Measurements from ENCODE around the gene GMPPA. TPM values are rescaled to one million over a fixed set of nuclear protein-coding genes. Genes with fewer than 3 reads are reported as not detected.

The GMPPA gene
- total RNA-seq, 1 donor from 2014 or later: 23.2 TPM

DNA sequence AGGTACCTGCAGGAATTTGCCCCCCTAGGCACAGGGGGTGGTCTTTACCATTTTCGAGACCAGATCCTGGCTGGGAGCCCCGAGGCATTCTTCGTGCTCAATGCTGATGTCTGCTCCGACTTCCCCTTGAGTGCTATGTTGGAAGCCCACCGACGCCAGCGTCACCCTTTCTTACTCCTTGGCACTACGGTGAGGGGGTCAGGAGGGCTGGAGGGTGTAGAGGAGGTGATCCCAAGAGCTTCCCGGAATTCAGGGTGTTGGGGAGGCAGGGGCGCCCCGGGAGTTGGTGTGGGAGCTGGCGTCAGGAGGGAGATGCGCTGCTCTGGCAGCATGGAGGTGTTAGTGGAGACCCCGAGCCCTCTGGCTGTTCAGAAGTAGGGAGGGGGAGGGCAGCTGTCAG, 3.2 kb downstream of the GMPPA start:
- Mint-ChIP-seq H3K9me3 (ENCODE audit: unreplicated experiment) (peaks cover 14% of the 10 kb centered on the region), H3K36me3 (ENCODE audit: unreplicated experiment) (no peaks in the 10 kb centered on the region), H3K27me3 (ENCODE audit: unreplicated experiment) (peaks cover 20% of the 10 kb centered on the region), H3K27ac (ENCODE audit: unreplicated experiment) (no peak overlapping the region), H3K4me3 (ENCODE audit: unreplicated experiment) (no peak overlapping the region), H3K4me1 (ENCODE audit: low read depth, unreplicated experiment) (peaks cover 29% of the 10 kb centered on the region)
- DNase-seq: no peak
- no peak for TF ChIP-seq CTCF (IDR thresholded peaks at IDR 0.05; ENCODE audit: partially characterized antibody, unreplicated experiment)

GRCh38 chr2:219502618-219503017, 3.9 kb downstream of the GMPPA start:
- Mint-ChIP-seq H3K4me3 (ENCODE audit: unreplicated experiment) (no peak overlapping the region), H3K36me3 (ENCODE audit: unreplicated experiment) (no peaks in the 10 kb centered on the region), H3K4me1 (ENCODE audit: low read depth, unreplicated experiment) (peaks cover 33% of the 10 kb centered on the region), H3K27ac (ENCODE audit: unreplicated experiment) (no peak overlapping the region), H3K9me3 (ENCODE audit: unreplicated experiment) (peaks cover 14% of the 10 kb centered on the region), H3K27me3 (ENCODE audit: unreplicated experiment) (peaks cover 16% of the 10 kb centered on the region)
- DNase-seq: no peak
- TF ChIP-seq CTCF (IDR thresholded peaks at IDR 0.05; ENCODE audit: partially characterized antibody, unreplicated experiment): no peak

GRCh38 chr2:219505585-219505984, 6.9 kb downstream of the GMPPA start:
- Mint-ChIP-seq H3K4me3 (ENCODE audit: unreplicated experiment) (no peak overlapping the region), H3K27ac (ENCODE audit: unreplicated experiment) (no peak overlapping the region), H3K9me3 (ENCODE audit: unreplicated experiment) (peaks cover 10% of the 10 kb centered on the region), H3K36me3 (ENCODE audit: unreplicated experiment) (no peaks in the 10 kb centered on the region), H3K4me1 (ENCODE audit: low read depth, unreplicated experiment) (peaks cover 35% of the 10 kb centered on the region), H3K27me3 (ENCODE audit: unreplicated experiment) (peaks cover 14% of the 10 kb centered on the region)
- no peak for DNase-seq
- no peak for TF ChIP-seq CTCF (IDR thresholded peaks at IDR 0.05; ENCODE audit: partially characterized antibody, unreplicated experiment)

- peak overlapping the region; percentile 72 for H3K27ac Mint-ChIP-seq (ENCODE audit: unreplicated experiment)
- peaks cover 35% of the 10 kb centered on the region for H3K4me1 Mint-ChIP-seq (ENCODE audit: low read depth, unreplicated experiment)
- DNase-seq: no peak
- H3K4me3 Mint-ChIP-seq (ENCODE audit: unreplicated experiment): no peak overlapping the region
- peaks cover 11% of the 10 kb centered on the region for H3K9me3 Mint-ChIP-seq (ENCODE audit: unreplicated experiment)
- peaks cover 14% of the 10 kb centered on the region for H3K27me3 Mint-ChIP-seq (ENCODE audit: unreplicated experiment)
- no peak for TF ChIP-seq CTCF (IDR thresholded peaks at IDR 0.05; ENCODE audit: partially characterized antibody, unreplicated experiment)
- H3K36me3 Mint-ChIP-seq (ENCODE audit: unreplicated experiment): no peaks in the 10 kb centered on the region
These were observed 7.6 kb downstream of the GMPPA start for GRCh38 chr2:219506153-219506801.

- H3K27ac Mint-ChIP-seq (ENCODE audit: unreplicated experiment): peak overlapping the region; percentile 72
- H3K36me3 Mint-ChIP-seq (ENCODE audit: unreplicated experiment): no peaks in the 10 kb centered on the region
- no peak for DNase-seq
- no peak overlapping the region for H3K4me3 Mint-ChIP-seq (ENCODE audit: unreplicated experiment)
- no peak for TF ChIP-seq CTCF (IDR thresholded peaks at IDR 0.05; ENCODE audit: partially characterized antibody, unreplicated experiment)
- peaks cover 34% of the 10 kb centered on the region for H3K4me1 Mint-ChIP-seq (ENCODE audit: low read depth, unreplicated experiment)
- peaks cover 15% of the 10 kb centered on the region for H3K27me3 Mint-ChIP-seq (ENCODE audit: unreplicated experiment)
- H3K9me3 Mint-ChIP-seq (ENCODE audit: unreplicated experiment): peaks cover 12% of the 10 kb centered on the region
These were observed 8.3 kb downstream of the GMPPA start for GRCh38 chr2:219506802-219507526.

Data from glutamatergic neuron (in vitro differentiated cells).